ENCODE results near the gene NKTR. TPM values are rescaled to one million over a fixed set of nuclear protein-coding genes. Genes with fewer than 3 reads are reported as not detected.

The NKTR gene
- total RNA-seq, 6 experiments from 2014 or later, result 21.9 to 35.2 (median 28.4) TPM

DNA sequence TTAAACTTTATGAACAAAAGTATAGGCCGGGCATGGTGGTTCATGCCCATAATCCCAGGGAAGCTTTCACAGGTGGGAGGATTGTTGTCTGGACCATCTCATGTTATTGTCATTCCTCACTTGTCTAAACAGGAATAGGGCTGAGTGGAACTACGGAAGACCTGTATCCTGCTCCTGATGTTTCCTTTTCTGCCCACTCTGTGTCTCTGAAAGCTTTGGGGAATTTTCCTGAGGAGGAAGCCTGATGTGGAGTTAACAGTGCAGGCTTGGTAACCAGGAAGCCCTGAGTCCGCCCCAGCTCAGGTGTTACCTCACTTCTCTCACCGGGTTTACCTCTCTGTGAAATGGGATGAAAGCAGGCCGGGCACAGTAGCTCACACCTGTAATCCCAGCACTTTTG, 11.9 kb upstream of the NKTR start:
- Histone ChIP-seq H3K27ac (no peak overlapping the region), H3K4me1 (peaks cover 0 to 9% (median 2%) of the 10 kb centered on the region in 4 donors), H3K36me3 (peaks cover 0 to 3% (median 0%) of the 10 kb centered on the region in 4 donors), H3K4me3 (no peak overlapping the region), H3K9me3 (no peaks in the 10 kb centered on the region), H3K27me3 (no peaks in the 10 kb centered on the region)
- ATAC-seq (no peak), DNase-seq (no peak)
- TF ChIP-seq, protein P1, sequence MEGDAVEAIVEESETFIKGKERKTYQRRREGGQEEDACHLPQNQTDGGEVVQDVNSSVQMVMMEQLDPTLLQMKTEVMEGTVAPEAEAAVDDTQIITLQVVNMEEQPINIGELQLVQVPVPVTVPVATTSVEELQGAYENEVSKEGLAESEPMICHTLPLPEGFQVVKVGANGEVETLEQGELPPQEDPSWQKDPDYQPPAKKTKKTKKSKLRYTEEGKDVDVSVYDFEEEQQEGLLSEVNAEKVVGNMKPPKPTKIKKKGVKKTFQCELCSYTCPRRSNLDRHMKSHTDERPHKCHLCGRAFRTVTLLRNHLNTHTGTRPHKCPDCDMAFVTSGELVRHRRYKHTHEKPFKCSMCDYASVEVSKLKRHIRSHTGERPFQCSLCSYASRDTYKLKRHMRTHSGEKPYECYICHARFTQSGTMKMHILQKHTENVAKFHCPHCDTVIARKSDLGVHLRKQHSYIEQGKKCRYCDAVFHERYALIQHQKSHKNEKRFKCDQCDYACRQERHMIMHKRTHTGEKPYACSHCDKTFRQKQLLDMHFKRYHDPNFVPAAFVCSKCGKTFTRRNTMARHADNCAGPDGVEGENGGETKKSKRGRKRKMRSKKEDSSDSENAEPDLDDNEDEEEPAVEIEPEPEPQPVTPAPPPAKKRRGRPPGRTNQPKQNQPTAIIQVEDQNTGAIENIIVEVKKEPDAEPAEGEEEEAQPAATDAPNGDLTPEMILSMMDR (IDR thresholded peaks at IDR 0.05), result no peak
- TF ChIP-seq POLR2A (IDR thresholded peaks at IDR 0.05), result no peak
- intact Hi-C loops (cut with DNase I), result no loop called here
- WGBS (ENCODE audit: insufficient coverage, low coverage, low lambda C conversion rate, missing lambda C conversion rate), result 73% methylated on average over 4 of the region's 5 CpGs

DNA sequence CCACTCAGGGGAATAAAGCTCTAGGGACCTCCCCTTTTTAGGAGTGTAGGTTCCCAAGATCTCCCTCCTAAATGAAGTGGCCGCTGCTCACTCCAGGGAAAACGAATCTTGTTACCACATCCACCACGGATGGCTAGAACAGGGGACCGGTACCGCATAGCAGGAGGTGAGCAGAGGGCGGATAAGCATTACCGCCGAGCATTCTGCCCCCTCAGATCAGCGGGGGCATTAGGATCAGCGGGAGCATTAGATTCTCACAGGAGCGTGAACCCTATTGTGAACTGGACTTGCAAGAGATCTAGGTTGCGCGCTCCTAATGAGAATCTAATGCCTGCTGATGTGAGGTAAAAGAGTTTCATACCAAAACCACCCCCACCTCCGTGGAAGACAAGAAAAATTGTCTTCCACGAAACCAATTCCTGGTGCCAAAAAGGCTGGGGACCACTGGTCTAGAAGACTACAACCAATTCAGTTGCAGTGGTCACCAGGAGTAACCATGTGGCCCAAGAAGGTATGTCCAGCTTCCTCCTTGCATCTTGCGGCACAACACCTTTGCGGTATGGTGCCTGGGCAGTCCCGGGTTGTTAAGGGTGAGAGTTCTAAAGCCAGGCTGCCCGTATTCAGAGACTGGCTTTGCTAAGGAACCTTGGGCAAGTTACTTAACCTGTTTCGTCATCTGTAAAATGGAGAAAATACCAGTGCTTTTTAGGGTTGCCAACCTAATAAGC, 10.9 kb upstream of the NKTR start:
- intact Hi-C loops (cut with DNase I), result no loop called here
- DNase-seq (no peak), ATAC-seq (no peak)
- 90% methylated on average over 7 of the region's 20 CpGs for WGBS (ENCODE audit: insufficient coverage, low coverage, low lambda C conversion rate, missing lambda C conversion rate)
- peak overlapping the region in 1 of 3 donors; percentile 76 for H3K4me3 ChIP-seq
- H3K9me3 ChIP-seq, result no peaks in the 10 kb centered on the region
- H3K27ac ChIP-seq, result peak overlapping the region in 1 of 3 donors; percentile 69
- peaks cover 0 to 9% (median 2%) of the 10 kb centered on the region in 4 donors for H3K4me1 ChIP-seq
- peaks cover 0 to 10% (median 2%) of the 10 kb centered on the region in 4 donors for H3K36me3 ChIP-seq
- no peak for TF ChIP-seq POLR2A (IDR thresholded peaks at IDR 0.05)
- TF ChIP-seq, protein P1 (IDR thresholded peaks at IDR 0.05), result no peak
- H3K27me3 ChIP-seq, result no peaks in the 10 kb centered on the region

DNA sequence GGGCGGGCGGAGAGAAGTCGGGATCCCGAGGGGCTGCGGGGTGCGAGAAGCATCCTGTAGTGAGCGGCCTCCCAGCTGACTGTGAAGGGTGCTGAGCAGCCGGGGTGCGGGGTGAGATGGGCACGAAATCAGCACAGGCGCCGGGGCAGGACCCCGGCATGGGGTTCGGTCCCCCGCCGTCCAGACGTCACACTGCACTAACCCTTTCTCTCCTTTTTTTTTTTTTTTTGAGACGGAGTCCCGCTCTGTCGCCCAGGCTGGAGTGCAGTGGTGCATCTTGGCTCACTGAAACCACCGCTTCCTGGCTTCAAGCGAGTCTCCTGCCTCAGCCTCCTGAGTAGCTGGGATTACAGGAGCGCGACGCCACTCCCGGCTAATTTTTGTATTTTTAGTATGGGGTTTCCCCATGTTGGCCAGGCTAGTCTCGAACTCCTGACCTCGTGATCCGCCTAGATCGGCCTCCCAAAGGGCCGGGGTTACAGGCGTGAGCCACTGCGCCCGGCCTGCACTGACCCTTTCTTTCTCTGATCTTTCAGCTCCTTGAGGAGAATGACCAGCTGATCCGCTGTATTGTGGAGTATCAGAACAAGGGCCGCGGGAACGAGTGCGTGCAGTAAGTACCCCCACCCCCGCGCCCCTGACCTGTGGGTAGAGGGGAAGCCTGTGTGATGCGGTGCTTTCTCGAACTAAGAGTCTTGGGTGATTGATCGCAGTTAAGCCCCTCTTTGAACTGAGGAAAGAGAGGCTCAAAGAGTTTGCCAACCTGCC, 9.3 kb upstream of the NKTR start:
- TF ChIP-seq, protein P1 (IDR thresholded peaks at IDR 0.05), result no peak
- TF ChIP-seq POLR2A (IDR thresholded peaks at IDR 0.05), result no peak
- 2% methylated on average over 22 of the region's 44 CpGs for WGBS (ENCODE audit: insufficient coverage, low coverage, low lambda C conversion rate, missing lambda C conversion rate)
- ATAC-seq (peak; percentile 2 to 12 (median 6)), DNase-seq (no peak)
- peak overlapping the region; percentile 45 to 69 (median 67) for H3K27ac ChIP-seq
- H3K4me1 ChIP-seq, result peaks cover 0 to 9% (median 2%) of the 10 kb centered on the region in 4 donors
- H3K27me3 ChIP-seq, result no peaks in the 10 kb centered on the region
- H3K36me3 ChIP-seq, result peaks cover 0 to 18% (median 3%) of the 10 kb centered on the region in 4 donors
- H3K4me3 ChIP-seq, result peak overlapping the region; percentile 63 to 76 (median 67)
- intact Hi-C loops (cut with DNase I), result no loop called here
- H3K9me3 ChIP-seq, result no peaks in the 10 kb centered on the region

DNA sequence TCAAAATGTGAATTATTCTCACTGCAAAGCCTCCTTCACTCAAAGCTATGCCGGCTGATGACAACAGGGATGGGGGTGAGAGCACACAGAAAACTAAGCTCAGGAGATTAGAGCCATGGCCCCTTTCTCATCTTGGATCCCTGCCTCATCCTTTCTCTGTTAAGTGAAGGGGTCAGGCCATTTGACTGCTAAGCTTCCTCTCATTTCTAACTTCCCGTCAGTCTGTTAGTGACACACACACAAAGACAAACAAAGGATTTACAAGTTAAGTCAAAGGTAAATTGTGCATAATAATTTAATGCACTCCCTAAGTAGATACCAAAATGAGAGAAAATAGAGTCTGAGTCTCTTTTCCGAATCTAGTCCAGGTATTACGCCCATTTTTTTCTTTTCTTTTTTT, 8.7 kb upstream of the NKTR start:
- ATAC-seq, result no peak
- 76% methylated on average over 3 of the region's 4 CpGs for WGBS (ENCODE audit: insufficient coverage, low coverage, low lambda C conversion rate, missing lambda C conversion rate)
- Histone ChIP-seq H3K27ac (peak overlapping the region in 2 of 3 donors; percentile 67 to 69), H3K27me3 (no peaks in the 10 kb centered on the region), H3K4me1 (peaks cover 0 to 9% (median 2%) of the 10 kb centered on the region in 4 donors), H3K36me3 (peaks cover 0 to 18% (median 3%) of the 10 kb centered on the region in 4 donors), H3K4me3 (peak overlapping the region in 1 of 3 donors; percentile 63), H3K9me3 (no peaks in the 10 kb centered on the region)
- TF ChIP-seq POLR2A (IDR thresholded peaks at IDR 0.05), result no peak
- TF ChIP-seq, protein P1 (IDR thresholded peaks at IDR 0.05), result no peak
- intact Hi-C loops (cut with DNase I), result no loop called here
- no peak for DNase-seq

Data from right lobe of liver (tissue), 6 donors.